ES-I3 (cell line): ENCODE results near the gene CARM1.
"Not testable (repeated sequence)": the region's sequence is repeated elsewhere in the genome, so short reads cannot be mapped to it uniquely, and the experiment has no call there.

Experiments
- H3K36me3 ChIP-seq: 2 replicates; pipeline ENCODE4 v1.6.1; 2013; ENCODE audit warnings: mild to moderate bottlenecking, low read length, control low read depth, moderate library complexity; ENCODE audit not compliant: insufficient read depth
- H3K4me1 ChIP-seq: 2 replicates; pipeline ENCODE4 v1.6.1; 2013; ENCODE audit warnings: mild to moderate bottlenecking, control low read depth, low read length; ENCODE audit not compliant: insufficient read depth
- H3K9ac ChIP-seq: 2 replicates; pipeline ENCODE4 v1.6.1; 2013; ENCODE audit warnings: low read depth, mild to moderate bottlenecking, low read length, moderate library complexity
- H3K9me3 ChIP-seq: 2 replicates; pipeline ENCODE4 v1.6.1; 2013; ENCODE audit warnings: mild to moderate bottlenecking, low read length, moderate library complexity; ENCODE audit not compliant: control insufficient read depth, insufficient read depth

CARM1 gene

DNA sequence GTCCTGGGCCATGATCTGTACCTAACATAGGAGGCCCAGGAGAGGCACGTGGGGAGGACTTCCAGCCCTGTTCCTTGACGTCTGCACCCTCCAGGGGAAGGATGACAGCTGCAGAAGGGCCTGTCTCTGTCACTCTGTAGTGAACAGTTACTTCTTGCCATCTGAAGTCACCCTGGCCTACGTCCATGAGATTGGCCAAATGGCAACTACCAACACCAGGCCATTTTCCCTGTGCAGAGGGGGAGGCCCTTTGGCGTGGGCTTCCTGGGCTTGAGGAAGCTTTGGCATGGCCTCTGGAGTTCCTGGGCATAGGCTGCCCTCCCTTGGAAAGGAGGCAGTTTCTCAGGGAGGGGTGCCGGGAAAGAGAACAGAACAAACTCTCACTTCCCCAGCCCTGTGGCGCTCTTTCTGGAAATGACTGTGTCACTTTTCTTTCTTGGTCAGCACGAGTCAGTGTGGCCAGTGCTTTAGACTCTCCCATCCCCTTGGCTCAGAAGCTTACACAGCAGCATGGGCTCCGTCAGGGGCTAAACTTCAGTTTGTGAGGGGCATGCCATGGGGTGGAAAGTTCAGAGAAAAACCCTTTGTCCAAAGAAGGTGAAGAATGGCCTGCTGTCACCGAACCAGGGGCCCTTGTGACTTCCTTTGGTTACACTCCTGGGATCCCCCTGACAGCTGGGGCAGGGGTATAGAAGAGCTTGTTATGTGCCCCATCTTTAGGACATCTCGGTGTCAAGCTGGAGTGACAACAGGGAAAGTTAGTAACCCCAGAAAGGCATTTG lies 5.3 kb downstream of the CARM1 start:
- Histone ChIP-seq H3K9ac (no peak overlapping the region), H3K36me3 (no peaks in the 10 kb centered on the region), H3K9me3 (no peaks in the 10 kb centered on the region), H3K4me1 (peaks cover 36% of the 10 kb centered on the region)

DNA sequence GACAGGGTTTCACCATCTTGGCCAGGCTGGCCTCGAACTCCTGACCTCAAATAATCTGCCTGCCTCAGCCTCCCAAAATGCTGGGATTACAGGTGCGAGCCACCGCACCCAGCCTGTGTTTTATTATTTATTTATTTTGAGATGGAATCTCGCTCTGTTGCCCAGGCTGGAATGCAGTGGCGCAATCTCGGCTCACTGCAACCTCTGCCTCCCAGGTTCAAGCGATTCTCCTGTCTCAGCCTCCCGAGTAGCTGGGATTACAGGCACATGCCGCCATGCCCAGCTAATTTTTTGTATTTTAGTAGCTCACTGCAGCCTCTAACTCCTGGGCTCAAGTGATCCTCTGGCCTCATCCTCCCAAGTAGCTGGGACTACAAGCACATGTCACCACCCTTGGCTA lies 6.3 kb downstream of the CARM1 start:
- H3K4me1 ChIP-seq, result peaks cover 43% of the 10 kb centered on the region
- not testable (repeated sequence) for H3K9ac ChIP-seq

GRCh38 chr19:10878253-10878652 lies 6.9 kb downstream of the CARM1 start:
- Histone ChIP-seq H3K36me3 (no peaks in the 10 kb centered on the region), H3K9ac (no peak overlapping the region), H3K9me3 (no peaks in the 10 kb centered on the region), H3K4me1 (peaks cover 43% of the 10 kb centered on the region)

More for the DNA sequence above, 6.3 kb downstream of the CARM1 start:
- not testable (repeated sequence) for H3K36me3 ChIP-seq, H3K9me3 ChIP-seq

DNA sequence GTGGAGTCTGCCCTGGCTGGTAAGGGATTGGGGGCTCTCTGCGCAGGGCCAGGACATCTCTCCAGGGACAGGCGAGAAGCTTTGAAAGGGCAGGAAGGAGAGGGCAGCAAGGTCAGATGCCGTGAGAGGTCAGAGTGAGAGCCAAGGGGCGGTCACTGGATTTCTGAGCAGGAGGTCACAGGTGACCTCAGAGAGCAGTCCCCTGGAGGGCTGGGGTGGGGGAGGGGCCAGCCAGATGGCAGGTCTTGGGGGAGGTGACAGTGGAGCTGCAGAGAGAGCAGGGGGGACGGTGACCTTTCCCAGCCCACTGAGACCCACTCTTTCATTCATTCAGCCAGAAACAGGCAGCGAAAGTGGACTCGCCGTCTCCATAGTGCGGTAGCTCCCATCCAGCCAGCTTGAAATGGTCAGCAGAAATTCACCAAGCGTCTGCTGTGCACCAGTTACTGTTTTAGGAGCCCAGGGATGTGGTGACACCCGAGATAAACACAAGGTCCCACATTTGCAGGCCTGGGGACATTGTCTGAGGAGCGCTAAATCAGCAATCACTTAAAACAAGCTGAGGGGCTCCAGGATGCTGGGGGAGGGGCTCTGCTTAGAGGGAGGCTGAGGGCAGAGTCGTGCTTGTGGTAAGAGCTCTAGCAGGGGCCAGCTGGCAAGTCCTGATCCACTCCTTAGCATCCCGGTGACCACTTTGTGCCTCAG lies 10.2 kb downstream of the CARM1 start:
- H3K9me3 ChIP-seq, result no peaks in the 10 kb centered on the region
- H3K36me3 ChIP-seq, result no peaks in the 10 kb centered on the region
- no peak overlapping the region for H3K9ac ChIP-seq
- peaks cover 59% of the 10 kb centered on the region for H3K4me1 ChIP-seq

- Histone ChIP-seq H3K36me3 (no peaks in the 10 kb centered on the region), H3K9ac (no peak overlapping the region), H3K9me3 (no peaks in the 10 kb centered on the region), H3K4me1 (peaks cover 63% of the 10 kb centered on the region)
Measured at GRCh38 chr19:10882108-10882457, 10.7 kb downstream of the CARM1 start.

GRCh38 chr19:10884274-10884673 lies 12.9 kb downstream of the CARM1 start:
- peaks cover 69% of the 10 kb centered on the region for H3K4me1 ChIP-seq
- H3K36me3 ChIP-seq, result no peaks in the 10 kb centered on the region
- no peak overlapping the region for H3K9ac ChIP-seq
- H3K9me3 ChIP-seq, result no peaks in the 10 kb centered on the region

- H3K36me3 ChIP-seq, result no peaks in the 10 kb centered on the region
- no peak overlapping the region for H3K9ac ChIP-seq
- H3K9me3 ChIP-seq, result no peaks in the 10 kb centered on the region
- H3K4me1 ChIP-seq, result peaks cover 58% of the 10 kb centered on the region
Measured at GRCh38 chr19:10885201-10886169, 14.1 kb downstream of the CARM1 start.

GRCh38 chr19:10887616-10888367 lies 16.4 kb downstream of the CARM1 start:
- H3K4me1 ChIP-seq, result peaks cover 56% of the 10 kb centered on the region
- H3K36me3 ChIP-seq, result no peaks in the 10 kb centered on the region
- H3K9me3 ChIP-seq, result no peaks in the 10 kb centered on the region
- H3K9ac ChIP-seq, result no peak overlapping the region

- no peaks in the 10 kb centered on the region for H3K36me3 ChIP-seq
- H3K9ac ChIP-seq, result no peak overlapping the region
- no peaks in the 10 kb centered on the region for H3K9me3 ChIP-seq
- H3K4me1 ChIP-seq, result peaks cover 54% of the 10 kb centered on the region
Measured at GRCh38 chr19:10888421-10888866, 17.1 kb downstream of the CARM1 start.

GRCh38 chr19:10889880-10890279 lies 18.5 kb downstream of the CARM1 start:
- Histone ChIP-seq H3K36me3 (no peaks in the 10 kb centered on the region; the same call in 1 of the 2 replicates), H3K9me3 (no peaks in the 10 kb centered on the region), H3K9ac (no peak overlapping the region), H3K4me1 (peaks cover 51% of the 10 kb centered on the region)

DNA sequence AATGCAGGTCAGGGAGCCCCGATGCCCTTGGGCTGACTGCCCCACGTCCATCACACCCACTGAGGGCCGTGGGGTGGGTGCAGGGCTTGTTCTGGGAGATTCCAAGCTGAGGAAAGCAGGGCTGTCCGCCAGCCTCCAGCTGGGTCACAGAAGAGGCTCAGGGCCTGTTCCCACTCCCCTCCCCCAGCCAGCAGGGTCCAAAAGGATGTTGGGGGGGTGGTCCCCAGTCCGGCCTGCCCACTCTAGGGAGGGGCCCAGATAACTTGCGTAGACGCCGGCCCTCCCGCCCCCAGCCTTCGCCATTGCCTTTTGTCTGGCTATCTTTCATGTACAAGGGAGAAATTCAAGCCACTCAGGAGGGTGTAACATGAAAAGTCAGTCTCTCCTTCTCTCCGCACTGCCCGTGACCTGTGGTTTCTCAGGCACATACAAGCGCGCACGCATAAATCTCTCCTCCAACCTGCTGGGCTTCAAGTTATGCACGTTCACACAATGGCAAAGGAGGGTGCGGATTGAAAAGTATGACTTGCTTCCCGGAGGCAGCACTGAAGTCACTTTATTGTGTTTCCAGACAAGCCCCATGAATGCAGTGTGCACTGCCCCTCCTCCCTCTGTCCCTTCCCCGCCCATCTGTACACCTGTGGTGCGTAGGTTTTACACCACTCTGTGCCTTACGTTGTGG lies 20.2 kb downstream of the CARM1 start:
- no peaks in the 10 kb centered on the region; the same call in 1 of the 2 replicates for H3K36me3 ChIP-seq
- peaks cover 42% of the 10 kb centered on the region for H3K4me1 ChIP-seq
- no peaks in the 10 kb centered on the region for H3K9me3 ChIP-seq
- no peak overlapping the region for H3K9ac ChIP-seq

- Histone ChIP-seq H3K4me1 (peaks cover 36% of the 10 kb centered on the region), H3K36me3 (no peaks in the 10 kb centered on the region; the same call in 1 of the 2 replicates), H3K9me3 (no peaks in the 10 kb centered on the region), H3K9ac (no peak overlapping the region)
Measured at GRCh38 chr19:10892256-10892655, 20.9 kb downstream of the CARM1 start.

GRCh38 chr19:10894911-10895213 lies 23.5 kb downstream of the CARM1 start:
- Histone ChIP-seq H3K36me3 (no peaks in the 10 kb centered on the region; the same call in 1 of the 2 replicates), H3K4me1 (peaks cover 21% of the 10 kb centered on the region), H3K9me3 (no peaks in the 10 kb centered on the region), H3K9ac (no peak overlapping the region)
